B cell (primary cell): Measurements from ENCODE around the gene CDC40.

Experiments used
- EZH2 ChIP-seq: IDR thresholded peaks from 2 replicates; pipeline ENCODE4 v1.6.1; 2012; ENCODE audit warnings: borderline replicate concordance, low read depth, mild to moderate bottlenecking, moderate library complexity, low read length; ENCODE audit not compliant: insufficient read depth, poor library complexity, severe bottlenecking
- TF ChIP-seq, protein P1 (sequence below): fragments of 200-600 bp; IDR thresholded peaks from one replicate; pipeline ENCODE4 v1.8.0; 2022; ENCODE audit warnings: antibody characterized with exemption, mild to moderate bottlenecking

- TF ChIP-seq, protein P1, sequence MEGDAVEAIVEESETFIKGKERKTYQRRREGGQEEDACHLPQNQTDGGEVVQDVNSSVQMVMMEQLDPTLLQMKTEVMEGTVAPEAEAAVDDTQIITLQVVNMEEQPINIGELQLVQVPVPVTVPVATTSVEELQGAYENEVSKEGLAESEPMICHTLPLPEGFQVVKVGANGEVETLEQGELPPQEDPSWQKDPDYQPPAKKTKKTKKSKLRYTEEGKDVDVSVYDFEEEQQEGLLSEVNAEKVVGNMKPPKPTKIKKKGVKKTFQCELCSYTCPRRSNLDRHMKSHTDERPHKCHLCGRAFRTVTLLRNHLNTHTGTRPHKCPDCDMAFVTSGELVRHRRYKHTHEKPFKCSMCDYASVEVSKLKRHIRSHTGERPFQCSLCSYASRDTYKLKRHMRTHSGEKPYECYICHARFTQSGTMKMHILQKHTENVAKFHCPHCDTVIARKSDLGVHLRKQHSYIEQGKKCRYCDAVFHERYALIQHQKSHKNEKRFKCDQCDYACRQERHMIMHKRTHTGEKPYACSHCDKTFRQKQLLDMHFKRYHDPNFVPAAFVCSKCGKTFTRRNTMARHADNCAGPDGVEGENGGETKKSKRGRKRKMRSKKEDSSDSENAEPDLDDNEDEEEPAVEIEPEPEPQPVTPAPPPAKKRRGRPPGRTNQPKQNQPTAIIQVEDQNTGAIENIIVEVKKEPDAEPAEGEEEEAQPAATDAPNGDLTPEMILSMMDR, result no peak
- no peak for TF ChIP-seq EZH2
Measured at GRCh38 chr6:110233770-110234374, 53.6 kb downstream of the CDC40 start.
